GM23248 (cell line): Measurements from ENCODE around the gene GAGE12J. TPM values are rescaled to one million over a fixed set of nuclear protein-coding genes. Genes with fewer than 3 reads are reported as not detected.
"Not testable (repeated sequence)": the region's sequence is repeated elsewhere in the genome, so short reads cannot be mapped to it uniquely, and the experiment has no call there.

Experiments used
- DNase-seq: peaks from one replicate; pipeline ENCODE4 v3.0.0-alpha.2; 2015
- H2AFZ ChIP-seq: fragments of 200-600 bp; sonication (generic); 2 replicates; pipeline ENCODE4 v1.6.1; 2016; ENCODE audit warnings: antibody characterized with exemption
- H3F3A ChIP-seq: fragments of 200-600 bp; sonication (generic); 2 replicates; pipeline ENCODE4 v1.6.1; 2016; ENCODE audit warnings: mild to moderate bottlenecking, antibody characterized with exemption, mixed run types; ENCODE audit not compliant: insufficient read depth
- H3K27ac ChIP-seq: fragments of 200-600 bp; sonication (generic); 2 replicates; pipeline ENCODE4 v1.5.1; 2016; ENCODE audit warnings: mild to moderate bottlenecking
- H3K27me3 ChIP-seq: fragments of 200-600 bp; sonication (generic); replicated peaks from 2 replicates; pipeline ENCODE4 v1.6.1; 2016; ENCODE audit warnings: mild to moderate bottlenecking; ENCODE audit not compliant: insufficient read depth
- H3K36me3 ChIP-seq: fragments of 200-600 bp; sonication (generic); 2 replicates; pipeline ENCODE4 v1.6.1; 2016; ENCODE audit warnings: low read depth, mild to moderate bottlenecking
- H3K4me1 ChIP-seq: fragments of 200-600 bp; sonication (generic); 2 replicates; pipeline ENCODE4 v1.6.1; 2016; ENCODE audit warnings: mild to moderate bottlenecking; ENCODE audit not compliant: insufficient read depth
- H3K4me2 ChIP-seq: fragments of 200-600 bp; sonication (generic); one replicate; pipeline ENCODE4 v1.6.1; 2016; ENCODE audit warnings: mild to moderate bottlenecking; ENCODE audit not compliant: unreplicated experiment
- H3K4me3 ChIP-seq: fragments of 200-600 bp; sonication (generic); 2 replicates; pipeline ENCODE4 v1.5.1; 2016; ENCODE audit warnings: mild to moderate bottlenecking
- H3K79me2 ChIP-seq: fragments of 200-600 bp; sonication (generic); 2 replicates; pipeline ENCODE4 v1.6.1; 2016; ENCODE audit warnings: mild to moderate bottlenecking; ENCODE audit not compliant: insufficient read depth
- H3K9ac ChIP-seq: fragments of 200-600 bp; sonication (generic); 2 replicates; pipeline ENCODE4 v1.6.1; 2016; ENCODE audit warnings: mild to moderate bottlenecking
- H3K9me2 ChIP-seq: fragments of 200-600 bp; sonication (generic); 2 replicates; pipeline ENCODE4 v1.6.1; 2016; ENCODE audit warnings: mixed run types, mild to moderate bottlenecking, moderate library complexity; ENCODE audit not compliant: insufficient read depth
- H3K9me3 ChIP-seq: fragments of 200-600 bp; sonication (generic); one replicate; pipeline ENCODE4 v1.6.1; 2017; ENCODE audit warnings: low read depth
- H4K20me1 ChIP-seq: fragments of 200-600 bp; sonication (generic); 2 replicates; pipeline ENCODE4 v1.6.0; 2016; ENCODE audit not compliant: insufficient read depth
- WGBS, 2 experiments: methylation state at CpG; one replicate each; pipeline ENCODE4 v1.1.6; 2015 to 2017; ENCODE audit warnings: low lambda C conversion rate in 2 of 2, low coverage in 1 of 2; ENCODE audit errors: missing lambda C conversion rate in 2 of 2; 5-methylcytosine and 5-hydroxymethylcytosine counted together
- in situ Hi-C: fragments of 300-500 bp; cut with MboI; formaldehyde crosslinking; loops from 2 replicates; pipeline ENCODE4 v1.15.0; 2020
- polyA plus RNA-seq: library from polyadenylated mRNA; unstranded; fragments of >200 nt; fragmentation: Nextera tagmentation; extraction: Ambion mirVana; gene quantifications from 2 replicates; pipeline ENCODE4 v1.2.1, GENCODE V29; 2016
- total RNA-seq: library from RNA; depleted of rRNA; stranded (reverse); fragments of >200 nt; shearing (Covaris generic); gene quantifications from 2 replicates; pipeline ENCODE4 v1.2.3, GENCODE V29; 2014; rRNA removed

The GAGE12J gene
- total and polyA plus RNA-seq, 2 experiments from 2014 or later, result not detected

GRCh38 chrX:49331841-49332240 lies 10.0 kb downstream of the GAGE12J start:
- H3K36me3 ChIP-seq, H4K20me1 ChIP-seq, DNase-seq, H3K27me3 ChIP-seq, H3K4me1 ChIP-seq, H3K4me3 ChIP-seq, H3K27ac ChIP-seq, H3K9me3 ChIP-seq, H3K9me2 ChIP-seq, in situ Hi-C loops, H3K9ac ChIP-seq, H3K4me2 ChIP-seq, H3K79me2 ChIP-seq, H2AFZ ChIP-seq, H3F3A ChIP-seq: not testable (repeated sequence)
- 79 to 93% methylated on average over 11 to 16 of the region's 26 CpGs for WGBS, 2 experiments

DNA sequence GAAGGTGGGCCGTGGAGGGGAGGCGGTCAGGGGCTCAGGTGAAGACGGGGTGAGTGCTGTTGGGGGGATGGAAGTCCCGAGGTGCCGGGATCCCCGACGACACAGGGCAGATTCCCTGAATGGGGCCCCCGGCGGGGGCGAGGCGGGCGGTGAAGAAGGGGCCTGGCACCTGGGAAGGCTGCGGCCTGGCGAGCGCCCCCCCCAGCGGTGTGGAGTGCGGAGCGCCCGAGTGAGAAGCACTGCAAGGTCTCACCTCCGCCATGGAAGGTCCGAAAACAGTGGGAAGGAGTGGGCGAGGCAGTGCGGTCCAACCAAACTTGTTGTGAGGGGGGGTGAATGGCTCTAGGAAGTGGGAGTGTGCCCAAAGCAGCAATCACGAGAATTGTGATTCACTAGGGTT lies 19.6 kb downstream of the GAGE12J start:
- in situ Hi-C loops, H2AFZ ChIP-seq: not testable (repeated sequence)
- WGBS, 2 experiments, result 76 to 80% methylated on average over 3 to 14 of the region's 24 CpGs

DNA sequence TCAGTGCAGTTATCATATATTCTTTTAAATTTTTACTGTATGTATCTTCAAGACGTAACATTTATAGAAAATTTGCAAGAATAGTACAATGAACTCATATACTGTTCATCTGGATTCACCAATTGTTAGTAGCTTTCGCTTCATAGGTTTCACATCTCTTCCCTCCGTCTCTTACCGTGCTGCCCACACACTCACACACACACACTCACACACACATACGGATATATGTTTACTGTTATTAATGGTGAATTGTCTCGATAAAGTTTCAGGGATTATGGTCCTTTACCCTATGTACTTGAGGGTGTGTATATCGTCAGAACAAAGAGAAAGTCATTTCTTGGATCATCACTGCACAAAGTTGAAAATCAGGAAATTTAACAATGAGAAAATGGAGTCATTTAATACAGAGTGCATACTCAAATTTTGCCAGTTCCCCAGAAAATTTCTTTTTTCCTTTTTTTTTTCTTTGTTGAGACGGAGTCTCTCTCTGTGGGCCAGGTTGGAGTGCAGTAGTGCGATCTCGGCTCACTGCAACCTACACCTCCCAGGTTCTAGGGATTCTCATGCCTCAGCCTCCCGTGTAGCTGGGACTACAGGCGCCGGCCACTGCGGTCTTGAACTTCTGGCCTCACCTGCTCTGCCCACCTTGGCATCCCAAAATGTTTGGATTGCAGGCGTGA lies 22.8 kb downstream of the GAGE12J start:
- H3K36me3 ChIP-seq, H3K4me2 ChIP-seq, H3K4me3 ChIP-seq, H2AFZ ChIP-seq, H3K4me1 ChIP-seq, H3F3A ChIP-seq, DNase-seq, H3K79me2 ChIP-seq, H3K27me3 ChIP-seq, H3K9ac ChIP-seq, in situ Hi-C loops, H3K27ac ChIP-seq, H3K9me3 ChIP-seq, H4K20me1 ChIP-seq, H3K9me2 ChIP-seq: not testable (repeated sequence)
- WGBS, 2 experiments, result 47 to 53% methylated on average over 14 of the region's 15 CpGs

More for the DNA sequence above, 19.6 kb downstream of the GAGE12J start:
- not testable (repeated sequence) for H3K4me2 ChIP-seq, H4K20me1 ChIP-seq, H3F3A ChIP-seq, H3K9me2 ChIP-seq, H3K36me3 ChIP-seq, H3K9me3 ChIP-seq, H3K4me1 ChIP-seq, DNase-seq, H3K4me3 ChIP-seq, H3K9ac ChIP-seq, H3K27ac ChIP-seq, H3K27me3 ChIP-seq, H3K79me2 ChIP-seq

DNA sequence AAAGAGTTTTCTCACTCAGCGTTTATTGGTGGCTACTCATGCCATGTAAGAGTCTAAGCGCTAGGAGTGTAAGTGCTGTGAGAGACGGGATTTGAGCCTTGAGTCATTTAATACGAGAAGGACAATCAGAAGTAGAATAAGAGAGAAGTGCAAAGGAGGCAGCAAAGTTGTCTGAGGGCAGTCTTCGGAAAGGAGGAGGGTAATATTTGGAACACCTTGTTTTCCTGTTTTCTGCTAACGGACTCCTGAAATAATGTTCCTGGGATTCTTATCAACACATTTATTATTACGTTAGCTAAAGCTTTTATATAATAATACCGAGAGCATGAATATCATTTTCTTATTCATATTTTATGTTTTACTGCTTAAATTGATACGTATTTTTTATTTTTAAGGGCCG lies 23.6 kb downstream of the GAGE12J start:
- H3K9ac ChIP-seq, H2AFZ ChIP-seq, H3K9me2 ChIP-seq, H3K4me3 ChIP-seq, H3K4me2 ChIP-seq, H4K20me1 ChIP-seq, H3K4me1 ChIP-seq, H3K27ac ChIP-seq, H3F3A ChIP-seq, H3K79me2 ChIP-seq, H3K36me3 ChIP-seq, H3K9me3 ChIP-seq, H3K27me3 ChIP-seq, in situ Hi-C loops, DNase-seq: not testable (repeated sequence)
- WGBS, 2 experiments, result 32 to 38% methylated on average over 6 to 9 of the region's 10 CpGs

- not testable (repeated sequence) for H3F3A ChIP-seq
Measured at GRCh38 chrX:49346150-49346549, 24.3 kb downstream of the GAGE12J start.

More at GRCh38 chrX:49346150-49346549, 24.3 kb downstream of the GAGE12J start:
- H3K9me2 ChIP-seq, H3K9ac ChIP-seq, H2AFZ ChIP-seq, H3K79me2 ChIP-seq, H3K9me3 ChIP-seq, in situ Hi-C loops, H4K20me1 ChIP-seq, H3K4me1 ChIP-seq, DNase-seq, H3K4me3 ChIP-seq, H3K4me2 ChIP-seq, H3K27ac ChIP-seq, H3K27me3 ChIP-seq, H3K36me3 ChIP-seq: not testable (repeated sequence)
- WGBS, 2 experiments, result 49 to 61% methylated on average over 6 to 9 of the region's 11 CpGs

Other genes with a start within 250 kb of the GAGE12J start
- gene PRAF2, start 248.0 kb upstream of the GAGE12J start, total RNA-seq, result 17.5 and 24.6 TPM in 2 replicates
- gene PRAF2, start 248.0 kb upstream of the GAGE12J start, polyA plus RNA-seq, result 141 and 143 TPM in 2 replicates
- gene WDR45, start 242.2 kb upstream of the GAGE12J start, total RNA-seq, result 78.5 and 91.9 TPM in 2 replicates
- gene WDR45, start 242.2 kb upstream of the GAGE12J start, polyA plus RNA-seq, result 101 and 103 TPM in 2 replicates
- gene GPKOW, start 198.3 kb upstream of the GAGE12J start, total RNA-seq, result 19.7 and 22.4 TPM in 2 replicates
- 20.9 and 23.8 TPM in 2 replicates for gene GPKOW, start 198.3 kb upstream of the GAGE12J start, polyA plus RNA-seq
- 1.3 and 8.0 TPM in 2 replicates for gene MAGIX, start 159.3 kb upstream of the GAGE12J start, total RNA-seq
- 1.1 and 1.5 TPM in 2 replicates for gene MAGIX, start 159.3 kb upstream of the GAGE12J start, polyA plus RNA-seq
- gene PLP2, start 150.1 kb upstream of the GAGE12J start, total RNA-seq, result 62.3 and 62.5 TPM in 2 replicates
- 204 and 209 TPM in 2 replicates for gene PLP2, start 150.1 kb upstream of the GAGE12J start, polyA plus RNA-seq
- 9.0 and 10.8 TPM in 2 replicates for gene PRICKLE3, start 135.7 kb upstream of the GAGE12J start, total RNA-seq
- gene PRICKLE3, start 135.7 kb upstream of the GAGE12J start, polyA plus RNA-seq, result 5.1 TPM in 2 replicates
- gene SYP, start 121.8 kb upstream of the GAGE12J start, total RNA-seq, result 0.54 TPM in 1 of 2 replicates, not detected in the other
- 0.23 TPM in 1 of 2 replicates, not detected in the other for gene SYP, start 121.8 kb upstream of the GAGE12J start, polyA plus RNA-seq
- not detected in 2 replicates for gene CACNA1F, start 88.7 kb upstream of the GAGE12J start, total RNA-seq
- gene CACNA1F, start 88.7 kb upstream of the GAGE12J start, polyA plus RNA-seq, result not detected in 2 replicates
- 8.6 and 10.7 TPM in 2 replicates for gene CCDC22, start 86.6 kb upstream of the GAGE12J start, total RNA-seq
- gene CCDC22, start 86.6 kb upstream of the GAGE12J start, polyA plus RNA-seq, result 11.8 and 12.7 TPM in 2 replicates
- not detected in 2 replicates for gene FOXP3, start 57.3 kb upstream of the GAGE12J start, total RNA-seq
- 0.08 and 0.20 TPM in 2 replicates for gene FOXP3, start 57.3 kb upstream of the GAGE12J start, polyA plus RNA-seq
- 6.2 and 10.6 TPM in 2 replicates for gene PPP1R3F, start 52.2 kb upstream of the GAGE12J start, total RNA-seq
- 4.4 and 5.7 TPM in 2 replicates for gene PPP1R3F, start 52.2 kb upstream of the GAGE12J start, polyA plus RNA-seq
- not detected in 2 replicates for gene GAGE10, start 18.4 kb upstream of the GAGE12J start, total RNA-seq
- not detected in 2 replicates for gene GAGE10, start 18.4 kb upstream of the GAGE12J start, polyA plus RNA-seq
- gene GAGE13, start 9.5 kb downstream of the GAGE12J start, total RNA-seq, result not detected in 2 replicates
- not detected in 2 replicates for gene GAGE13, start 9.5 kb downstream of the GAGE12J start, polyA plus RNA-seq
- gene GAGE12C, start 210.1 kb downstream of the GAGE12J start, total RNA-seq, result not detected in 2 replicates
- gene GAGE12C, start 210.1 kb downstream of the GAGE12J start, polyA plus RNA-seq, result not detected in 2 replicates
- not detected in 2 replicates for gene GAGE12D, start 219.7 kb downstream of the GAGE12J start, total RNA-seq
- gene GAGE12D, start 219.7 kb downstream of the GAGE12J start, polyA plus RNA-seq, result not detected in 2 replicates
- not detected in 2 replicates for gene GAGE12E, start 229.3 kb downstream of the GAGE12J start, total RNA-seq
- gene GAGE12E, start 229.3 kb downstream of the GAGE12J start, polyA plus RNA-seq, result not detected in 2 replicates
- not detected in 2 replicates for gene GAGE12F, start 238.8 kb downstream of the GAGE12J start, total RNA-seq
- not detected in 2 replicates for gene GAGE12F, start 238.8 kb downstream of the GAGE12J start, polyA plus RNA-seq
- gene GAGE12G, start 248.4 kb downstream of the GAGE12J start, total RNA-seq, result not detected in 2 replicates
- gene GAGE12G, start 248.4 kb downstream of the GAGE12J start, polyA plus RNA-seq, result not detected in 2 replicates